Endothelial cell (in vitro differentiated cells): ENCODE data around the gene EME1. TPM values are rescaled to one million over a fixed set of nuclear protein-coding genes. Genes with fewer than 3 reads are reported as not detected.

Experiments used
- DNase-seq: peaks from one replicate; pipeline ENCODE4 v3.0.0; 2021; ENCODE audit warnings: low spot score
- H3K27ac Mint-ChIP-seq: one replicate; pipeline ENCODE4 v1.8.0; 2021; ENCODE audit warnings: mixed read lengths, inconsistent platforms; ENCODE audit not compliant: unreplicated experiment
- H3K27me3 Mint-ChIP-seq: one replicate; pipeline ENCODE4 v1.8.0; 2021; ENCODE audit warnings: mild to moderate bottlenecking, moderate library complexity, mixed read lengths, inconsistent platforms; ENCODE audit not compliant: unreplicated experiment
- H3K36me3 Mint-ChIP-seq: one replicate; pipeline ENCODE4 v1.8.0; 2021; ENCODE audit warnings: mild to moderate bottlenecking, low read depth, mixed read lengths, inconsistent platforms; ENCODE audit not compliant: unreplicated experiment
- H3K4me1 Mint-ChIP-seq: one replicate; pipeline ENCODE4 v1.8.0; 2021; ENCODE audit warnings: mild to moderate bottlenecking, mixed read lengths, inconsistent platforms; ENCODE audit not compliant: unreplicated experiment
- H3K4me3 Mint-ChIP-seq: one replicate; pipeline ENCODE4 v1.8.0; 2021; ENCODE audit warnings: mild to moderate bottlenecking, mixed read lengths, inconsistent platforms; ENCODE audit not compliant: unreplicated experiment
- H3K9me3 Mint-ChIP-seq: one replicate; pipeline ENCODE4 v1.8.0; 2021; ENCODE audit warnings: mixed read lengths, inconsistent platforms; ENCODE audit not compliant: unreplicated experiment
- CTCF ChIP-seq: fragments of 200-600 bp; sonication (generic); IDR thresholded peaks from one replicate; pipeline ENCODE4 v1.5.0; 2021; ENCODE audit warnings: antibody characterized with exemption; ENCODE audit not compliant: unreplicated experiment
- total RNA-seq: library from RNA; stranded (reverse); fragmentation: NEBNext Ultra II Directional; extraction: Animal tissue kit (Norgen Biotek cat#: 25700); gene quantifications from one replicate; pipeline ENCODE4 v1.2.1, GENCODE V29; 2021; ENCODE audit not compliant: unreplicated experiment

Gene EME1
- total RNA-seq, 1 donor from 2014 or later: 6.1 TPM

- H3K36me3 Mint-ChIP-seq: peaks cover 19% of the 10 kb centered on the region
- H3K4me1 Mint-ChIP-seq: peaks cover 9% of the 10 kb centered on the region
- no peak overlapping the region for H3K27ac Mint-ChIP-seq
- no peaks in the 10 kb centered on the region for H3K9me3 Mint-ChIP-seq
- peaks cover 7% of the 10 kb centered on the region for H3K27me3 Mint-ChIP-seq
- TF ChIP-seq CTCF: no peak
- H3K4me3 Mint-ChIP-seq: no peak overlapping the region
- no peak for DNase-seq
These were observed 16.6 kb upstream of the EME1 start for GRCh38 chr17:50356418-50356817.

- H3K9me3 Mint-ChIP-seq: no peaks in the 10 kb centered on the region
- TF ChIP-seq CTCF: no peak
- no peak overlapping the region for H3K27ac Mint-ChIP-seq
- peaks cover 7% of the 10 kb centered on the region for H3K27me3 Mint-ChIP-seq
- H3K4me1 Mint-ChIP-seq: peaks cover 3% of the 10 kb centered on the region
- H3K4me3 Mint-ChIP-seq: no peak overlapping the region
- H3K36me3 Mint-ChIP-seq: peaks cover 13% of the 10 kb centered on the region
- no peak for DNase-seq
These were observed 16.0 kb upstream of the EME1 start for GRCh38 chr17:50356892-50357510.

- H3K9me3 Mint-ChIP-seq: no peaks in the 10 kb centered on the region
- H3K4me3 Mint-ChIP-seq: no peak overlapping the region
- no peak overlapping the region for H3K27ac Mint-ChIP-seq
- H3K27me3 Mint-ChIP-seq: peaks cover 7% of the 10 kb centered on the region
- peaks cover 9% of the 10 kb centered on the region for H3K36me3 Mint-ChIP-seq
- H3K4me1 Mint-ChIP-seq: peaks cover 3% of the 10 kb centered on the region
- no peak for DNase-seq
- no peak for TF ChIP-seq CTCF
These were observed 14.9 kb upstream of the EME1 start for GRCh38 chr17:50358177-50358576.

- no peak for DNase-seq
- peaks cover 6% of the 10 kb centered on the region for H3K36me3 Mint-ChIP-seq
- no peaks in the 10 kb centered on the region for H3K9me3 Mint-ChIP-seq
- H3K27me3 Mint-ChIP-seq: peaks cover 7% of the 10 kb centered on the region
- TF ChIP-seq CTCF: no peak
- H3K4me3 Mint-ChIP-seq: peak overlapping the region; percentile 75
- no peak overlapping the region for H3K27ac Mint-ChIP-seq
- peaks cover 9% of the 10 kb centered on the region for H3K4me1 Mint-ChIP-seq
These were observed 13.9 kb upstream of the EME1 start for GRCh38 chr17:50359005-50359699.

GRCh38 chr17:50359998-50360461 lies 13.0 kb upstream of the EME1 start:
- no peak overlapping the region for H3K27ac Mint-ChIP-seq
- H3K4me3 Mint-ChIP-seq: no peak overlapping the region
- H3K27me3 Mint-ChIP-seq: peaks cover 8% of the 10 kb centered on the region
- H3K4me1 Mint-ChIP-seq: peaks cover 9% of the 10 kb centered on the region
- peaks cover 6% of the 10 kb centered on the region for H3K36me3 Mint-ChIP-seq
- H3K9me3 Mint-ChIP-seq: no peaks in the 10 kb centered on the region
- no peak for DNase-seq
- no peak for TF ChIP-seq CTCF
